A549 treated with dexamethasone at 1 μM for 4 hours (cell line): ENCODE measurements around the gene CCL22. TPM values are rescaled to one million over a fixed set of nuclear protein-coding genes. Genes with fewer than 3 reads are reported as not detected.

Source experiments
- total RNA-seq: library from RNA; stranded (reverse); fragments of 200-300 nt; extraction: Qiagen RNA extraction; gene quantifications from 5 replicates; pipeline ENCODE4 v1.2.3, GENCODE V29; 2022

The CCL22 gene, protein sequence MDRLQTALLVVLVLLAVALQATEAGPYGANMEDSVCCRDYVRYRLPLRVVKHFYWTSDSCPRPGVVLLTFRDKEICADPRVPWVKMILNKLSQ
- total RNA-seq: 0.05 to 0.06 TPM (median 0.05 TPM) in 4 of 5 replicates, not detected in the other

DNA sequence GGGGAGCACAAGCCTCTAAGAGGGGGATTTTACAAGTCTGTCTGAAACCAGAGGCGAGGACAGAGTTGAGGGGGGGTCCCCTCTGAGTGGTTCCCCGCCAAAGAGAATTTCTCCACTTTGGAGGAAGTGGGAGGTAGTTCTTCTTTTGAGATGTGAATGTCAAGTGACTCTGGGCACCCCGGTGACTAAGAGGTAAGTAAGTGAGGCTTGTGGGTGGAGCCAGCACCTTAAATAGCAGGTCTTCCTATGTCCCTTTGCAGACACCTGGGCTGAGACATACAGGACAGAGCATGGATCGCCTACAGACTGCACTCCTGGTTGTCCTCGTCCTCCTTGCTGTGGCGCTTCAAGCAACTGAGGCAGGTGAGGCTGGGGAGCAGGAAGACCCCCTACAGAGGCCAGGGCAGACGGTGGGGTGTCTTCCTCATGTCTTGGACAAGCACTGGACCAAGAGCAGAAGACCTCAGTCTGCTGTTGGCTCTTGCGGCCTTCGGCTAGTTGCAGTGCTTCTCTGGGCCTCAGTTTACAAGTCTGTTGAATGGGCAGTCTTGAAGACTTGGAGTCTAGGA, at the start of gene CCL22:
CCL22 (plus strand) TSS at position 257 of the 569 bp plus-strand sequence; CDS start at position 291, 34 bp downstream.

DNA sequence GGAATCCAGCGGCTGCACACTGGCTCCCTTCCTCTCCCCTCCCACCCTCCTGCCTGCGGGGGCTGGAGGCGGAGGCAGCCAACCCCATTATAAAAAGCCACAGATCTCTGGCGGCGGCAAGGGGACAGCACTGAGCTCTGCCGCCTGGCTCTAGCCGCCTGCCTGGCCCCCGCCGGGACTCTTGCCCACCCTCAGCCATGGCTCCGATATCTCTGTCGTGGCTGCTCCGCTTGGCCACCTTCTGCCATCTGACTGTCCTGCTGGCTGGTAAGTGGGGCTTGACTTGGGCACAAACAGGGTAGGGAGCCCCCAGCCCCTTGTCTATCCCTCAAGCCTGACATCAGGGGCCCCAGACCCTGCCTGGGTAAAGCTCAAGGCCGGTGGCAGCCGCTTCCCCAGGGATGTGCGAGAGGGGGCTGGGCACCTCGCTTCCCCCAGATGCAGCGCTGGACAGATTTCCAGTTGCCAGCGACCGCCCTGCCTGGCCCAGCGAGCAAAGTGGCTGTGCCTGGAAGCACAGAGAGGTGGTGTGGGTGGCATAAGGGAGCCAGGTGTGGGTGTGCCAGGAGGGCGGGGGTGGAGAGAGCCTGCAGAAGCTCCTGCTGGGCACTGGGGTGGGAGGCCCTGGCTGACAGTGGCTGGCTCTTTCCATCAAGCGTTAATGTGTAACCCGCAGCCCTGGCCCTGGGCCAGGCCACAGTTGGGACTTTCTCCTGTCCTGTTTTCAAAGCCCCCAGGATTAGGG, 14.0 kb downstream of the CCL22 start, which contains the start of gene CX3CL1:
CX3CL1 (plus strand) TSS at position 119 of the 745 bp plus-strand sequence; CDS start at position 198, 79 bp downstream.

DNA sequence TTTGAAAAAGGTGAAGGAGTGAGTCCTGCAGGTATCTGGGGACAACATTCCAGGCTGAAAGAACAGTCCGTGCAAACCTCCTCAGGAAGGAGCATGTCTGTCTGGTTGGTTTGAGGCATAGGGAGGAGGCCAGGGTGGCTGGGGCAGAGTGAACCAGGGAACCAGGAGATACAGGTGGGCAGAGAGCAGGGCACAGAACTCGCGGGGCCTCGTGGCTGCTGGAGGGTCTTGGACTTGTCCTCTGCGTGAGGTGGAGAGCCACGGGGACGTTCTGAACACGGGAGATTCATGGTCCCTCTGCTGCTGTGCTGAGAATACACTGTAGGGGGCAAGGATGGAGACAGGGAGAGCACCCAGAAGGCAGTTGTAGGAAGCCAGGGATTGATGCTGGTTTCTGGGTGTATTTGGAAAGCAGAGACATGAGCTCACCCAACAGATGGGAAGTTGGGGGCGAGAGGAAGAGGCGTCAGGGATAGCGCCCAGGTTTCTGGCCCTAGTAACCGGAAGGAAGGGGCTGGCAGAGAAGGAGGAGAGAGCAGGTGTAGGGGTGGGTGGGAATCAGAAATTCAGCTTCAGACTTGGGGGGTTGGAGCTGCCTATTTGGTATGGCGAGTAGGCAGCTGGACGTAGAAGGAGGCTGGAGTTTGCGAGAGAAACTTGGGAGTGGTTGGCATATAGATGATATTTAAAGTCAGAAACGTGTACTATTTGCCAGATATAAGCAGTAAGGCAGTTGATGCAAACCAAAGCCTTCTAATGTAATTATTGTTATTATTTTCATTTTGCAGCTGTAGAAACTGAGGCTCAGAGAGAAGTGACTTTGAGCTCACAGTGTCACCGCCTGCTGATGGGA, 45.6 kb downstream of the CCL22 start, which contains the start of gene CCL17:
CCL17 (plus strand) TSS at position 803 of the 853 bp plus-strand sequence. CDS start 9,166 bp downstream, outside the sequence.

Other genes starting within 250 kb of the CCL22 start
- 103 to 122 TPM (median 108 TPM) in 5 replicates for gene PSME3IP1, start 172.7 kb upstream of the CCL22 start, total RNA-seq
- gene RSPRY1, start 172.5 kb upstream of the CCL22 start, total RNA-seq: 39.4 to 50.2 TPM (median 46.5 TPM) in 5 replicates
- gene ARL2BP, start 113.5 kb upstream of the CCL22 start, total RNA-seq: 73.1 to 80.6 TPM (median 78.7 TPM) in 5 replicates
- gene PLLP, start 74.1 kb upstream of the CCL22 start, total RNA-seq: 1.1 to 1.5 TPM (median 1.2 TPM) in 5 replicates
- 0.07 to 0.12 TPM (median 0.09 TPM) in 5 replicates for gene CX3CL1, start 13.7 kb downstream of the CCL22 start, total RNA-seq
- not detected in 5 replicates for gene CCL17, start 46.0 kb downstream of the CCL22 start, total RNA-seq
- 63.2 to 90.0 TPM (median 67.1 TPM) in 5 replicates for gene CIAPIN1, start 88.6 kb downstream of the CCL22 start, total RNA-seq
- 37.7 to 52.7 TPM (median 51.3 TPM) in 5 replicates for gene COQ9, start 88.7 kb downstream of the CCL22 start, total RNA-seq
- 93.5 to 162 TPM (median 98.7 TPM) in 5 replicates for gene POLR2C, start 103.9 kb downstream of the CCL22 start, total RNA-seq
- gene DOK4, start 127.7 kb downstream of the CCL22 start, total RNA-seq: 29.0 to 40.9 TPM (median 33.6 TPM) in 5 replicates
- 5.2 to 9.7 TPM (median 8.3 TPM) in 5 replicates for gene CCDC102A, start 177.8 kb downstream of the CCL22 start, total RNA-seq
- gene ADGRG5, start 183.9 kb downstream of the CCL22 start, total RNA-seq: 0.05 to 0.08 TPM (median 0.07 TPM) in 3 of 5 replicates, not detected in the others